Motor neuron (in vitro differentiated cells): ENCODE measurements around the gene SLC37A1. TPM values are rescaled to one million over a fixed set of nuclear protein-coding genes. Genes with fewer than 3 reads are reported as not detected.

Experiments
- ATAC-seq, 8 experiments: fragments of 200-7000 bp; cut with Tn5 transposase; replicated peaks in 6 of 8; 2 replicates each; pipeline ENCODE4 v1.8.0; 2021; ENCODE audit warnings: mild to moderate bottlenecking in 8 of 8, moderate library complexity in 8 of 8
- H3K27ac ChIP-seq, 2 donors: fragments of 250-450 bp; sonication (Bioruptor Pico); 2 replicates each; pipeline ENCODE4 v1.9.0; 2021; ENCODE audit warnings: antibody characterized with exemption in 2 of 2, mild to moderate bottlenecking in 2 of 2, moderate library complexity in 1 of 2
- H3K4me1 ChIP-seq, 2 donors: fragments of 250-450 bp; sonication (Bioruptor Pico); replicated peaks in 1 of 2; 2 replicates each; pipeline ENCODE4 v1.6.1; 2021; ENCODE audit warnings: antibody characterized with exemption in 2 of 2, mild to moderate bottlenecking in 2 of 2, moderate library complexity in 1 of 2
- H3K4me3 ChIP-seq, 5 donors: fragments of 250-450 bp; sonication (Bioruptor Pico); 2 replicates each; pipeline ENCODE4 v1.9.0; 2021; ENCODE audit warnings: antibody characterized with exemption in 5 of 5, mild to moderate bottlenecking in 5 of 5, moderate library complexity in 4 of 5
- WGBS, 10 experiments: fragments of 450-650 bp; shearing (Covaris generic); methylation state at CpG; one replicate each; pipeline ENCODE4 v1.0.0; 2022; 5-methylcytosine and 5-hydroxymethylcytosine counted together
- in situ Hi-C, 9 experiments: fragments of 400-800 bp; cut with MboI; loops; one replicate each; pipeline ENCODE4 v1.15.0; 2021; ENCODE audit warnings: low sequenced_read_pairs in 9 of 9, low pct_unique_long_range_greater_than_20kb in 2 of 9; ENCODE audit not compliant: unreplicated experiment in 9 of 9
- total RNA-seq, 8 experiments: library from RNA; unstranded; fragments of 300-600 nt; gene quantifications; 2 replicates each; pipeline versions ENCODE4 v1.2.3 to v1.2.4, GENCODE V29; 2022

SLC37A1 gene
- total RNA-seq, 8 experiments from 2014 or later: 0.71 to 49.0 (median 14.1) TPM

DNA sequence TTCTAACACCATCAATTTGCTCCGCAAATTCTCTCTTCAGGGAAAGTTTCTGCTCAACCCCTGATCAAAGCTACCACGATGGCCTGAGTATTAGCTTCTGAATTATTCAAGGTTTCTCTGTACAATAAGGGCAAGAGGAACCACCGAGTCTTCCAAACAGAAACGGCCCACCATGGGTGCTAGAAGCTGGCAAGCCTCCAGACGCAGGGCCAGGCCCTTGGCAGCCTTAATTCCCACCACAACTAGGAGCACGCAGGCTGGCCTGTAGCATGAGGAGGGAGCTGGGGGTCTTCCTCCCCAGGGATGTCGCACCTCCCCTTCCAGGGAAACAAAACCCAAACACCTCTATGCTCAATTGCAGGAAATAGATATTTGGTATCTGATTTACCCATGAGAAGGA, 28.7 kb upstream of the SLC37A1 start:
- no peak for ATAC-seq
- in situ Hi-C loops: no loop called here
- H3K27ac ChIP-seq: no peak overlapping the region
- no peaks in the 10 kb centered on the region for H3K4me1 ChIP-seq
- 17 to 100% (median 65%) methylated on average over 1 to 5 of the region's 7 CpGs; no CpG with 5 or more reads in 1 of the 10 experiments for WGBS, 10 experiments
- H3K4me3 ChIP-seq: no peak overlapping the region

DNA sequence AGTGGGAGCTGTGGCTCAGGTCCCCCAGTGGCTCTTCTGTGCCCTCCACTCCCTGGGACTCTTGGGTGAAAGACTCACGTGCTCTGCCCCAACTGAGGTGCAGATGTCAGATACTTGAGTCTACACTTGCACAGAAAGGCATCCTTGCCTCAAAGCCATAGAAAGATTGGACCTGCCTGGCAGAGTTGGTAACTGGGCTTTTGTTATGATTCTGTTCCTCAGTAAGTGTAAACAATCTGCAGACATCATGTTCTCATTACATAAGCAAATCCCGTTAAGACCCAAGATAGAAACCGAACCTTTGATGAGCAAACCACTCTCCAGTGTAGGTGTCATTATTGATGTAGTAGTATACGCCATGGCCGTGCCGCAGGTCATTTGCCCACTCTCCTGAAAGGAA, 27.6 kb upstream of the SLC37A1 start:
- in situ Hi-C loops: no loop called here
- Histone ChIP-seq H3K4me3 (no peak overlapping the region), H3K27ac (no peak overlapping the region), H3K4me1 (no peaks in the 10 kb centered on the region)
- 30 to 100% (median 90%) methylated on average over 2 to 6 of the region's 6 CpGs; no CpG with 5 or more reads in 6 of the 10 experiments for WGBS, 10 experiments
- no peak for ATAC-seq

DNA sequence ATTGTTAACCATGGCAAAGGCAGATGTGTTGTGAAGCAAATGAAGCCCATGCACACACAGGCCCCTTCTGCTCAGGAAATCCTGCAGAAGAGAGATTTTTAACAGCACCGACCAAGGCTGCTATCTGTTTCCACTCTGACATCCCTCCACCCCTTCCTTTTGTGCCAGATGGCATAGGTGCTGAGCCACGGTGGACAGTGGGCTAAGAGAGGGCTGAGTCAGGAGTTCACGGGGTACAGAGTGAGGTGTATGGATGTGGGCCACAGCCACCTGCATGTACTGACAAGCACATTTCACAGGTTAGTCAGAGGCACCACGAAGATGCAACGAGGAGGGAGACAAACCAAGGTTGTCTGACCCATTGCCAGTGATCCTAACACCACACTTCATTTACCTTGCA, 27.1 kb upstream of the SLC37A1 start:
- Histone ChIP-seq H3K27ac (no peak overlapping the region), H3K4me3 (no peak overlapping the region), H3K4me1 (no peaks in the 10 kb centered on the region)
- in situ Hi-C loops: no loop called here
- 2 to 86% (median 75%) methylated on average over 1 to 5 of the region's 5 CpGs; no CpG with 5 or more reads in 7 of the 10 experiments for WGBS, 10 experiments
- no peak for ATAC-seq

DNA sequence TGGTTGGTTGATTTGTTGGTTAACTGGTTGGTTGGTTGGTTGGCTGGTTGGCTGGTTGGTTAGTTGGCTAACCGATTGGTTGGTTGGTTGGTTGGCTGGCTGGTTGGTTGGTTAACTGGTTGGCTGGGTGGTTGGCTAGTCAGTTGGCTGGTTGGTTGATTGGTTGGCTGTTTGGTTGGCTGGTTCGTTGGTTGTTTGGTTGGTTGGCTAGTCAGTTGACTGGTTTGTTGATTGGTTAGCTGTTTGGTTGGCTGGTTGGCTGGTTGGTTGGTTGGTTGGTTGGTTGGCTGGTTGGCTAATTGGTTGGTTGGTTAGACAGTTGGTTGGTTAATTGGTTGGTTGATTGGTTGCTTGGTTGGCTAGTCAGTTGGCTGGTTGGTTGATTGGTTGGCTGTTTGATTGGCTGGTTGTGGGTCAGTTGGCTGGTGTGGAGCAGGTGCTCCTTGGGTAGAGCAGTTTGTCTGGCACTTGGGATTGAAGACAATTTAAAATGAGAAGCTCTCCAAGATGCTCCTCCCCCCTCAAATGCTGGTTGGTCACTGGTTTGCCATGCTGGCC, 24.6 kb upstream of the SLC37A1 start:
- in situ Hi-C loops: no loop called here
- Histone ChIP-seq H3K4me3 (no peak overlapping the region), H3K4me1 (no peaks in the 10 kb centered on the region), H3K27ac (no peak overlapping the region)
- WGBS, 10 experiments: 0 to 50% (median 15%) methylated on average over 1 to 2 of the region's 2 CpGs; no CpG with 5 or more reads in 4 of the 10 experiments
- ATAC-seq: no peak

DNA sequence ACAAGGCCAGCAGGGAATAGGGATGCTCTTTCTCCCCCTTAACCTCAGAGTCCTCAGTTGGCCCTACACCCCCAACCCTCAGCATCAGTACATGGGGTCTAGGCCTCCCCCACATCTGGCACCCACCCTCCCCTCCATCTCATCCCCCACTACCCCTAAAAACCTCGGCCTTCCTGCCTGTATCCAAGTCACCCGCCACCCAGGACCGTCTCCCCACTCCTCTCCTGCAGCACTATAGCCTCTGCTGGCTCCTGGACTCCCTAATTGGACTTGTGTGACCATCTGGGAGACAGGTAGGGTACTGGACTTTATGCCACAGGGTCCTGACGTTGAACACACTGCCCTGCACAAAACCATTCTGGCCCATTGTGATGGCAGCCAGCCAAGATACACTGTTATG, 23.7 kb upstream of the SLC37A1 start:
- no peaks in the 10 kb centered on the region for H3K4me1 ChIP-seq
- ATAC-seq: no peak
- no peak overlapping the region for H3K4me3 ChIP-seq
- in situ Hi-C loops: no loop called here
- WGBS, 10 experiments: 40 to 84% (median 68%) methylated on average over 1 to 3 of the region's 4 CpGs; no CpG with 5 or more reads in 6 of the 10 experiments
- no peak overlapping the region for H3K27ac ChIP-seq

DNA sequence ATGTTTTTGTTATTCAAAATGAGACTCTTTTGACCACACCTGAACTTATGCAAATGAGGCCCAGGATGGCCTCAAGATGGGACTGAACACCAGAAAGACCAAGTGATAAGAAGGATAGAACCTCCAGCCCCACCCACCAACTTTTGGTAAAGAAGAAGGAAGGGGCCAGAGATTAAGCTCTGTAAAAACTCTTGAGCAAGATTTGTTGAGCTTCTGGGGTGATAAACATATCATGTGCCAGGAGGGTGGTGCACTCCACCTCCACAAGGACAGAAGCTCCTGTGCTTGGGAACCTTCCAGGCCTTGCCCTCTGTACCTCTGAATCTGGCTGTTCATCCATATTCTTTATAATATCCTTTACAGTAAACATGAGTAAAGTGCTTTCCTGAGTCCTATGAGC, 22.9 kb upstream of the SLC37A1 start:
- ATAC-seq: no peak
- Histone ChIP-seq H3K4me1 (peaks cover 2 to 5% of the 10 kb centered on the region in 2 donors), H3K4me3 (no peak overlapping the region), H3K27ac (no peak overlapping the region)
- in situ Hi-C loops: no loop called here

DNA sequence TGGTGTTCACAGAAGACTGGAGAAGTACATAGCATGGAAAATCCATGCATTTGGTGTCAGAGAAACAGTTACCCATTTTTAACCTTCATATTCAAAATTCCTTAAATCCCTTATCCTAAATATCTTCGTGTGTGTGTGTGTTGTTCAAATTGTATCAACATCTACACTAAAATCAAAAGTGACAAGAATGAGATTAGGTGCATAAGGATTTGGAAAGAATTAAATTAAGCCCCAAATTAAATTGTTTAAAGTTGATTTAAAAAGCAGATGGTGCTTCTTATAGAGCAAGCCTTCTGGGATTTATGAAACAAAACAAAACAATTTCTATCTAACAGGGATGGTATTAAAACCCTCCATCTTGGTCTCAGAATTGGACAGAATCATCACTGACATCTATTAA, 22.3 kb upstream of the SLC37A1 start:
- no peak for ATAC-seq
- H3K4me3 ChIP-seq: no peak overlapping the region
- no peak overlapping the region for H3K27ac ChIP-seq
- WGBS, 10 experiments: 0 to 63% (median 15%) methylated on average over 1 of the region's 1 CpG; no CpG with 5 or more reads in 4 of the 10 experiments
- peaks cover 2 to 5% of the 10 kb centered on the region in 2 donors for H3K4me1 ChIP-seq
- in situ Hi-C loops: no loop called here

DNA sequence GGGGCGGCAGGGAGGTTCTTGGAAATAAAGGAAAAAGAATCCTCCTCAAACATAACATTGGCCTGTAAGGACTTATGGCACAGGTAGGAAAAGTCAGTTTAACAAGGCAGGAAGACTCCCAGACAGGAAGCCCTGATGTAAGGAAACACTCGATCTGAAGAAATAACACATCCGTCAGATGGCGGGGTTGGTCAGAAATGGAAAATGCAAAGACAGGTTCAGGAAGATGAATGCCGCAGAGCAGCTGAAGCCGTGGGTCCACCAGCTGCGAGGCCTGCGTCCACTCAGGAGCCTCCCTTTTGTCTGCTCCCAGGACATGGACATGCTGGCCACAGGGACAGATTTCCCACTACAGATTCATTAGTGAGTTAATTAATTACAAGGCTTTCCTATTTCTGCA, 21.5 kb upstream of the SLC37A1 start:
- in situ Hi-C loops: no loop called here
- no peak for ATAC-seq
- Histone ChIP-seq H3K4me3 (no peak overlapping the region), H3K4me1 (peaks cover 6 to 7% of the 10 kb centered on the region in 2 donors), H3K27ac (no peak overlapping the region)
- WGBS, 10 experiments: 0 to 100% (median 89%) methylated on average over 1 to 7 of the region's 8 CpGs; no CpG with 5 or more reads in 3 of the 10 experiments

DNA sequence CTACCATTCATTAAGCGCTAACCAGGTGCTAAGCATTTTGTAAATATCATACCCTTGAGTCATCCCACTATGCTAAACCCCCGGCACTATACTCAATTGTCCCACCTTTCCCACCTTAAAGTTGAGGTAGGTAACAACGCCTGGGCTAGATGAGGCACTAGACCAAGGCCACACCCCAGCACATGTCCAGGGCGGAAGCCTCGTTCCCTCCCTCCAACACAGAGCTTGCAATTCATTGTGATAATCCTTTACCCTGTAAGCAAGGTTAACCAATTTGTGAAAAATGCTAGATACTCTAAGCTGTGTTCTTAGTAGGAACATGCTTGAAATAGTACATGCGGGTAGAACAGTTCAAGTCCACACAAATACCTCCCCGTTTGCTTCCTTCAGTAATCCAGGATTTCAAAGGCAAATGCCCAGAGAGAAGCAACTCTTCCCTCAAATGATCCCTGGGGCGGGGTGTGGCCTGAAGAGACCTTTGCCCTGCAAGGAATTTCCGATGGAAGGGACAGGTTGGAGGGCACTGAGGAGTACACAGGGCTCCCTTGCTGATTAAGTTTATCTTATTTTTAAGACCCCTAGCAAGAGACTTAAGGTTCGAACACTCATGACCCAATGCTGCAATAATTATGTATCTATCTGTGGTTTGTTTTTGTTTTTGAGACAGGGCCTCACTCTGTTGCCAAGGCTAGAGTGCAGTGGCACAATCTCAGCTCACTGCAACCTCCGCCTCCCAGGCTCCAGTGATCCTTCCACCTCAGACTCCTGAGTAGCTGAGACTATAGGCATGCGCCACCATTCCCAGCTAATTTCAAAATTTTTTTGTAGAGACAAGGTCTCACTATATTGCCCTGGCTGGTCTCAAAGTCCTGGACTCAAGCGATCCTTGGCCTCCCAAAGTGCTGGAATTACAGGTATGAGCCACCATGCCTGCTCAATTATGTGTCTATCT, 20.3 kb upstream of the SLC37A1 start:
- WGBS, 10 experiments: 23 to 93% (median 73%) methylated on average over 2 to 8 of the region's 13 CpGs
- in situ Hi-C loops: no loop called here
- H3K4me1 ChIP-seq: peaks cover 8% of the 10 kb centered on the region in 2 donors
- no peak overlapping the region for H3K27ac ChIP-seq
- H3K4me3 ChIP-seq: no peak overlapping the region
- ATAC-seq: no peak

DNA sequence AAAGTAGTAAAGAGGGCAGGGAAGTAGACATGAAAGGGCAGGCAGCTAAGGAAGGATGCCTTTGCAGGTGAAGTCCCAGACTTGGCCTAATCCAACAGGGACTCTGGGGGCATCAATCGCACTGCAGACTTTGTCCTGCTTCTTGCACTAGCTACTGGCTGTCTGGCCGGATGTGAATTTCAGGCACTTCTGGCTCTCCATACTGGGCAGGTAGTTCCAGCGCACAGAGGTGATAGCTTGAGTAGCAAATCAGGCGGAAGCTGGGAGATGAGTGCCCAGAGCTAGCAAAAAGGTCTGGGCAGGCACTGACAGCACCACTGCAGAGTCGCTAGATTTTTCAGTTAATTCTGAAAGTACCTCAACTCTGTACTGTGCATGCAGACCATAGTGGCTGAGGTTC, 18.6 kb upstream of the SLC37A1 start:
- in situ Hi-C loops: no loop called here
- Histone ChIP-seq H3K4me1 (peaks cover 18% of the 10 kb centered on the region in 2 donors), H3K4me3 (peak overlapping the region in 1 of 5 donors; percentile 48), H3K27ac (no peak overlapping the region)
- ATAC-seq: no peak
- WGBS, 10 experiments: 81 to 100% (median 100%) methylated on average over 1 to 3 of the region's 5 CpGs; no CpG with 5 or more reads in 5 of the 10 experiments

DNA sequence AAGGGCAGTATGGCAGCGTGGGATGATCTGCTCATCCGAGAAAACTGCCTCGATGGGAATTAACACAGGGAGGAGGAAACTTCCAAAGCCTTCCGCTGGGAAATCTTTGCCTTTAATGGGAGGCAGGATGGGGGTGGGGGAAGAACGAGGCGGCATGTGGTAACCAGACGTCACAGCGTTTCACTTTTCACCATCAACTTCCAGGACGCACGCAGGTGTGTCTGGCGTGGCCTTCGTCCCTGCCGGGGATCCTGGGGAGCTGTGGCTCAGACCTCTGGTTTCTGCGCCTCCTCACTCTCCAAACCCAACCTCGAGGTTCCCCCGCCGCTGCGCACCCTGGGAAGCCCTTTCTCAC, 17.9 kb upstream of the SLC37A1 start:
- Histone ChIP-seq H3K4me1 (peaks cover 19 to 20% of the 10 kb centered on the region in 2 donors), H3K27ac (no peak overlapping the region), H3K4me3 (peak overlapping the region; percentile 35 to 48 (median 41))
- in situ Hi-C loops: no loop called here
- peak in 1 of 8 experiments; percentile 10 for ATAC-seq
- 0 to 5% (median 0%) methylated on average over 2 to 8 of the region's 18 CpGs; no CpG with 5 or more reads in 4 of the 10 experiments for WGBS, 10 experiments

DNA sequence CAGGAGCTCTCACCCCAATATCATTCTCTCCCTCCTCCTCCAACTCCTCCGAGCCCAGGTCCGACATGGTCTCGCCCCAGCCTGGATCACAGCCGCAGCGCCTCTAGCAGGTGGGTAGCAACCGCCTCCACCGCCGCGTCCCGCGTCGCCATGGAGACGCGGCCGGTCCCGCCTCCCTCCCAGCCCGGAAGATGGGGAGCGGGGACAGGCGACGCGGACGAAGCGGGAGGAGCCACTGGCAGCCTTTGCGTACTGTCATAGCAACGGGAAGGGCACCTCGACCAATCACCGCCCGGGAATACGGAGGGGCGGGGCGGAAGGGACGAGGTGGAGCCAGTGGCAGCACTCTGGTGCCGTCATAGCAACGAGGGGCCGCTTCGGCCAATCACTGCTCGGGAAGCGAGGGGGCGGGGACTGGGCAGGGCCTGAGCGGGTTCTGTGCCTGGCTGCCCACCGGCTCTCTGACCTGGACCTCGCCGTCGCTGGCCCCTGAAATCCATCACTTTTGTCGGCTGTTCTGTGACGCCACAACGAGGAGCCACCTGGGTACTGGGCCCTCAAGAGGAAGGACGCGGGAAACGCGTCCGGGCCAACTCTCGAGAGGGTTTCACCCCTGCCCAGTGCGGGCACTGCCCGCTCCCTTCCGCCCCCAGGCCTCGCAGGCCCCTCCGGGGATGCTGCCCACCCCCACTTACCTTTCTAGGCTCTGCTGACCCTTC, 17.4 kb upstream of the SLC37A1 start, which contains the start of gene RSPH1:
RSPH1 (minus strand) TSS at position 105 of the 719 bp plus-strand sequence; CDS start at position 67, 38 bp downstream.
- peak; percentile 91 to 98 (median 92) for ATAC-seq
- H3K27ac ChIP-seq: peak within 1 kb of the TSS; percentile 76 to 86
- in situ Hi-C loops: no loop called here
- WGBS, 10 experiments: 3% methylated on average over 14 of the region's 58 CpGs; no CpG with 5 or more reads in 9 of the 10 experiments
- peak within 1 kb of the TSS; percentile 36 to 54 (median 48) for H3K4me3 ChIP-seq
- peaks cover 19 to 20% of the 10 kb centered on the region in 2 donors for H3K4me1 ChIP-seq

DNA sequence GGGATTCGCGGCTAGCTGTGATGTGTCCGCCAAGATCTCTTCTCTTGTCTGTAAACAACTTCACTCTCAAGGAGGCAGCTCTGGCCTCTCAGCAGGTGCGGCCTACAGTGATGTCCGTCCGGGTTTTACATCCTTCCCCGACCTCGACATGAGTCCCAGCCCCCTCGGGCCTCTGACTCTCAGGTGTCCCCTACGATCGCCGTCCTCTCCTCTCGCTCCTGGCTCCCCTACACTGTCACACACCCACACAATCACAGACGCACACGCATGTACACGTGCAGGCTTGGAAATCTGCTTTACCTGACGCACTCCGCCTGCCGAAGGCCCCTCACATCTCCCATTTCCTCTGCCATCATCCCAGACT, 16.8 kb upstream of the SLC37A1 start:
- Histone ChIP-seq H3K4me1 (peaks cover 19 to 20% of the 10 kb centered on the region in 2 donors), H3K4me3 (peak overlapping the region; percentile 36 to 54 (median 48)), H3K27ac (peak overlapping the region; percentile 76 to 86)
- in situ Hi-C loops: no loop called here
- WGBS, 10 experiments: 0 to 10% (median 7%) methylated on average over 2 to 12 of the region's 19 CpGs; no CpG with 5 or more reads in 6 of the 10 experiments
- ATAC-seq: peak; percentile 2 to 11 (median 3)
